NB4 (cell line): ENCODE results near the gene UBE2M.
"Not testable (repeated sequence)": the region's sequence is repeated elsewhere in the genome, so short reads cannot be mapped to it uniquely, and the experiment has no call there.

Experiments
- DNase-seq: peaks from one replicate; pipeline ENCODE4 v3.0.0; 2010; ENCODE audit warnings: low read depth
- H3K4me3 ChIP-seq: one replicate; pipeline ENCODE4 v1.5.1; 2011; ENCODE audit warnings: mild to moderate bottlenecking, low read depth, low read length, moderate library complexity
- MYC ChIP-seq: IDR thresholded peaks from 2 replicates; pipeline ENCODE4 v1.6.1; 2011; ENCODE audit warnings: low read depth, low read length
- POLR2A ChIP-seq: IDR thresholded peaks from 2 replicates; pipeline ENCODE4 v1.6.1; 2011; ENCODE audit warnings: mild to moderate bottlenecking; ENCODE audit not compliant: insufficient read length; ENCODE audit errors: extremely low read depth
- TF ChIP-seq, protein P1 (sequence below): IDR thresholded peaks from 2 replicates; pipeline ENCODE4 v1.6.1; 2011; ENCODE audit warnings: low read depth, low read length
- TF ChIP-seq, protein P2 (sequence below): IDR thresholded peaks from one replicate; pipeline ENCODE4 v1.5.1; 2012; ENCODE audit warnings: low read depth, low read length

The UBE2M gene

DNA sequence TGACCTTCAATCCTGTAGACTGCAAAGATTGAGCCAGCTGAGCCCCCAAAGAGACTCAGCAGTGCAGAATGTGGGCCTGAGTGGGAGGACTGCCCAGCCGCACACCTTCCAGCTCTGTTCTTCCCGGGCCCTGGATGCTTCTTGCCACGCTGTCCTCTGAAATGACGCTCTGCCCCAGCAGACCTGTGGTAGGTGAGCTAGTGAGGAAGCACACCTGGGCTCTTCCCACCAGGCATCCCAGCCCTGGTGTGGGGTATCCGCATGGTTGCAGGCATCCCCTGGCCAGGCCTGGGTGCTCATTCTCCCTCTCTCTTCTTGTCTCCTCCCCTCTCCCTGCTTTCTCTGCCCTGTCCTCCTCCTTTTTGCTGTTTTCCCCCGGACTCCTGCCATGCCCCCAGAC lies 24.6 kb upstream of the UBE2M start:
- TF ChIP-seq, protein P1, sequence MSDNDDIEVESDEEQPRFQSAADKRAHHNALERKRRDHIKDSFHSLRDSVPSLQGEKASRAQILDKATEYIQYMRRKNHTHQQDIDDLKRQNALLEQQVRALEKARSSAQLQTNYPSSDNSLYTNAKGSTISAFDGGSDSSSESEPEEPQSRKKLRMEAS, result no peak
- TF ChIP-seq POLR2A (no peak), MYC (no peak)
- TF ChIP-seq, protein P2, sequence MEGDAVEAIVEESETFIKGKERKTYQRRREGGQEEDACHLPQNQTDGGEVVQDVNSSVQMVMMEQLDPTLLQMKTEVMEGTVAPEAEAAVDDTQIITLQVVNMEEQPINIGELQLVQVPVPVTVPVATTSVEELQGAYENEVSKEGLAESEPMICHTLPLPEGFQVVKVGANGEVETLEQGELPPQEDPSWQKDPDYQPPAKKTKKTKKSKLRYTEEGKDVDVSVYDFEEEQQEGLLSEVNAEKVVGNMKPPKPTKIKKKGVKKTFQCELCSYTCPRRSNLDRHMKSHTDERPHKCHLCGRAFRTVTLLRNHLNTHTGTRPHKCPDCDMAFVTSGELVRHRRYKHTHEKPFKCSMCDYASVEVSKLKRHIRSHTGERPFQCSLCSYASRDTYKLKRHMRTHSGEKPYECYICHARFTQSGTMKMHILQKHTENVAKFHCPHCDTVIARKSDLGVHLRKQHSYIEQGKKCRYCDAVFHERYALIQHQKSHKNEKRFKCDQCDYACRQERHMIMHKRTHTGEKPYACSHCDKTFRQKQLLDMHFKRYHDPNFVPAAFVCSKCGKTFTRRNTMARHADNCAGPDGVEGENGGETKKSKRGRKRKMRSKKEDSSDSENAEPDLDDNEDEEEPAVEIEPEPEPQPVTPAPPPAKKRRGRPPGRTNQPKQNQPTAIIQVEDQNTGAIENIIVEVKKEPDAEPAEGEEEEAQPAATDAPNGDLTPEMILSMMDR, result no peak
- DNase-seq, result no peak
- no peak overlapping the region for H3K4me3 ChIP-seq

DNA sequence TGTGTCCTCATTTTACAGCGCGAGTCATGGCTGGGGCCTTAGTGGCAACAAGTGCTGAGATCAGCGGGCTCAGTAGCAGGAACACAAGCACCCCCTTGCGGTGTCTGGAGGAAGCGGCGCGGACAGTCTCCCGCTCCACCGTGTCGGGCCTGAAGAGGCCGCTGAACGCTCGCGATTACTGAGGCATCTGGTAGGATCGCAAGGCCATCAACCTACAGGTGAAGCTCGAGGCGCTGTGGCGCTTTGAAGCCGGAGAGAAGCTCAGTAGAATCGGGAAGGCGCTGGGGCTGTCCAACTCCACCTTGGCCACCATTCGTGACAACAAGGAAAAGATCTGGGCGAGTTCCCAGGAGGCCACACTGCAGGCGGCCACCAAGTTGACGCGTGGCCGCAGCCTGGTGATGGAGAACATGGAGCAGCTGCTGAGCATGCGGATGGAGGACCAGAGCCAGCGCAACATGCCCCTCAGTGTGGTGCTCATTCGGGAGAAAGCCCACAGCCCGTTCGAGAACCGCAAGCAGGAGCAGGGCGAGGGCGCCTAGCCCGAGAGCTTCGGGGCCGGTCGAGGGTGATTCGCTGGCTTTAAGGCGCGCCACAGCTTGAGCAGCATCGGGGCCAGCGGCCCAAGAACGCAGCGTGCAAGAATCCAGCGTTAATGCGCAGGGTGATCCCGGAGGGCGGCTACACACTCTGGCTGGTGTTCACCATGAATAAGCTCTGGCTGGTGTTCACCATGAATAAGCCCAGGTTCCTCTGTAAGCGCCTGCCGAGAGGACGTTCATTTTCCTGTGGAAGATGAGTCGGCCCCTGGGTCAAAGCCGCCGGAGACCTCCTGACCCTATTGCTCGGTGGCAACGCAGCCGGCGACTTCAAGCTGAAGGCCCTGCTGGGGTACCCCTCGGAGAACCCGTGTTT lies 23.1 kb upstream of the UBE2M start:
- H3K4me3 ChIP-seq, result no peak overlapping the region
- TF ChIP-seq POLR2A (no peak), MYC (peak; percentile 81; the same call in 1 of the 2 replicates)
- TF ChIP-seq, protein P1, result peak; percentile 72; the same call in 1 of the 2 replicates
- TF ChIP-seq, protein P2, result peak; percentile 92
- peak; percentile 85 for DNase-seq

DNA sequence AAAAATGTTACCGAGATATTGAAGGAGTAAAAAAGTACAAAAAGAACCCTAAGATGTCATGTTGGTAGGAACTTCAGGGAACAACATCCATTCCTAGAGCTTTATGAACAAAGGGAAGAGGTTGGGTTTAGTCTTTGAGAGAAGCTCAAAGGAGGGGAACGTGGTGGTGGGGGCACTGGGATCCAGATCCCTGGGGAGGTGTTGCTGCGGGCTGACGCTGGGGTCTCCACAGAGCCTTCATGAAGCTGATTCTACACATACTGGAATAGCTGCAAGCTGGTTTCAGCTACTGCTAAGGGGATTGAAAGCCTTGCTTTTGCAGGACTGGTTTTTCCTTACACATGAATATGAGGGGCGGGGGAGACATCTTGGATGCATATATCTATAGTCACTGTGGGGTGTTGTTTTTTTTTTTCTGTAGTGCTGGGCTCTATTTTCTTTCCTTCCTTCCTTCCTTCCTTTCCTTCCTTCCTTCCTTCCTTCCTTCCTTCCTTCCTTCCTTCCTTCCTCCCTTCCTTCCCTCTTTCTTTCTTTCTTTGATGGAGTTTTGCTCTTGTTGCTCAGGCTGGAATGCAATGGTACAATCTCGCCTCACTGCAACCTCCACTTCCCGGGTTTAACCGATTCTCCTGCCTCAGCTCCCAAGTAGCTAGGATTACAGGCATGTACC lies 21.2 kb upstream of the UBE2M start:
- no peak for TF ChIP-seq POLR2A
- TF ChIP-seq, protein P2, result no peak
- TF ChIP-seq, protein P1, result no peak
- no peak for TF ChIP-seq MYC
- no peak overlapping the region for H3K4me3 ChIP-seq
- DNase-seq, result no peak

DNA sequence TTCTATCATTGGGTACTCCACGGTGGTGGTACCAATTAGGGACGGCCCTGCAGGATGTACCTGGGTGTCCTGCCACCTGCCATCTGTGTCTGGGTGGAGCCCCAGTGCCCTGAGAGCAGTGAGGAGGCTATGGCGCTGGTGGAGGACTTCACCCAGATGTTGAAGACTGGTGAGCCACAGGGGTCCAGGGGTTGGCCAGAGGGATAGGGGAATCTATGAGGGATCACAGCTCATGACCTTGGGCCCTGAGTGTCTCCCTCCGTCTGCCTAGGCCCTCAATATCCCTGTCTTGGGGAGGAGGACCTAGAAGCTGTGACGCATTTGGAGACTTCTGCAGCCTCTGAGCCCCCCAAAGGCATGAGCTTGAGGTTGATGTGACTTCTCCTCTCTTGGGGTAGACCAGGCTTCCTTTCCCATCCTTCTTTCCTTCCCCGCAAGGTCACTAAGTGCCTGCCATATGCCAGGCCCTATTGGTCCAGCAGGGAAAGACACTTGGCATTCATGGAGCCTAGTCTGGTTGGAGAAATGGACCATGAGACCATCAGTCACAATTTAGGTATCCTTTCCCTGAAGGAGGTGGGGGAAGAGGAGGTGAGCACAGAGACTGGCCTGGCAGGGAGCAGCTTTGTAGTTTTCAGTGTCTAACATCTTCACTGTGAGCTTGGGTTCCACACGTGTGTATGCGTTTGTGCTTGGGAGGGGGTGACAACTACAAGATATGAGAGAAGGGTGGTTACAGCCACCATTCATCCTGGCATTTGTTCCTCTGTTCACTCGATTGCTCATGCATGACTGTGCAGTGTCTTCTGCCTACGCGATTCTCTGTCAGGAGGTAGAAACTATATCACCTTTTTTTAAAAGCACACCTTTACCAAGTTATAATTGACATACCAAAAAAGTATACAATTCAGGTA lies 19.9 kb upstream of the UBE2M start:
- H3K4me3 ChIP-seq, result no peak overlapping the region
- no peak for DNase-seq
- TF ChIP-seq MYC, result no peak
- TF ChIP-seq, protein P2, result no peak
- TF ChIP-seq POLR2A, result no peak
- TF ChIP-seq, protein P1, result no peak

DNA sequence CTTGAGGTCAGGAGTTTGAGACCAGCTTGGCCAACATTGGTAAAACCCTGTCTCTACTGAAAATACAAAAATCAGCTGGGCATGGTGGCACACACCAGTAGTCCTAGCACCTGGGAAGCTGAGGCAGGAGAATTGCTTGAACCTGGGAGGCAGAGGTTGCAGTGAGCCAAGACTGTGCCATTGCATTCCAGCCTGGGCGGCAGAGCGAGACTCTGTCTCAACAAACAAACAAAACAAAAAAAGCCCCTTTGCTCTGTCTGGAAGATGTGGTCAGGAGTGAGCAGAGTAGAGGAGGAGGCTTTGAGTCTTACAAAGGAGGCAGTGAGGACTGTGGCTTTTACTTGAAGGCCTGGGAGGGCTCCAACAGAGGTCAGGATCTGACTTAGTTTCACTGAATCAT lies 19.2 kb upstream of the UBE2M start:
- not testable (repeated sequence) for H3K4me3 ChIP-seq, DNase-seq
